ENCODE results near the gene SMYD3. TPM values are rescaled to one million over a fixed set of nuclear protein-coding genes. Genes with fewer than 3 reads are reported as not detected.

SMYD3 gene
- total RNA-seq, 2 donors from 2014 or later = 8.8 to 19.0 TPM

GRCh38 chr1:246187834-246188372, 319.2 kb downstream of the SMYD3 start:
- Histone ChIP-seq H3K9me3 (no peaks in the 10 kb centered on the region), H3K4me3 (no peak overlapping the region), H3K27ac (no peak overlapping the region), H3K4me1 (ENCODE audit: control insufficient read depth in 1 of 2, low read depth in 2 of 2) (no peaks in the 10 kb centered on the region), H3K36me3 (no peaks in the 10 kb centered on the region), H3K27me3 (replicated peaks; ENCODE audit: insufficient read depth) (no peaks in the 10 kb centered on the region)
- ATAC-seq (ENCODE audit: insufficient number of reproducible peaks, low FRiP score, low read depth) = no peak
- no peak for DNase-seq (ENCODE audit: low spot score)
- TF ChIP-seq, protein P1, sequence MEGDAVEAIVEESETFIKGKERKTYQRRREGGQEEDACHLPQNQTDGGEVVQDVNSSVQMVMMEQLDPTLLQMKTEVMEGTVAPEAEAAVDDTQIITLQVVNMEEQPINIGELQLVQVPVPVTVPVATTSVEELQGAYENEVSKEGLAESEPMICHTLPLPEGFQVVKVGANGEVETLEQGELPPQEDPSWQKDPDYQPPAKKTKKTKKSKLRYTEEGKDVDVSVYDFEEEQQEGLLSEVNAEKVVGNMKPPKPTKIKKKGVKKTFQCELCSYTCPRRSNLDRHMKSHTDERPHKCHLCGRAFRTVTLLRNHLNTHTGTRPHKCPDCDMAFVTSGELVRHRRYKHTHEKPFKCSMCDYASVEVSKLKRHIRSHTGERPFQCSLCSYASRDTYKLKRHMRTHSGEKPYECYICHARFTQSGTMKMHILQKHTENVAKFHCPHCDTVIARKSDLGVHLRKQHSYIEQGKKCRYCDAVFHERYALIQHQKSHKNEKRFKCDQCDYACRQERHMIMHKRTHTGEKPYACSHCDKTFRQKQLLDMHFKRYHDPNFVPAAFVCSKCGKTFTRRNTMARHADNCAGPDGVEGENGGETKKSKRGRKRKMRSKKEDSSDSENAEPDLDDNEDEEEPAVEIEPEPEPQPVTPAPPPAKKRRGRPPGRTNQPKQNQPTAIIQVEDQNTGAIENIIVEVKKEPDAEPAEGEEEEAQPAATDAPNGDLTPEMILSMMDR (IDR thresholded peaks at IDR 0.05) = no peak

DNA sequence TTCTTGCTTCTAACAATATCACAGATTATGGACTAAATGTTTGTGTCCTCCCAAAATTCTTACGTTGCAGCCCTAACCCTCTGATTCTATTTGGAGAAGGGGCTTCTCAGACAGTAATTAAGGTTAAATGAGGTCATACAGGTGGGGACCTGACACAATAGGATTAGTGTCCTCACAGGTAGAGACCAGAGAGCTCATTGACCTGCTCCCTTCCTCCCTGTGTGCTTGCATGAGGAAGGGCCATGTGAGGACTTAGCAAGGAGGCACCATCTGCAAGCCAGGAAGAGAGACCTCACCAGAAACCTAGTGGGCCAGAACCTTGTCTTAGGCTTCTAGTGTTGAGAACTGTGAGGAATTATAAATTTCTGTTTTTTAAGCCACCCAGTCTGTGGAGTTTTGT, 322.6 kb downstream of the SMYD3 start:
- H3K4me1 ChIP-seq (ENCODE audit: control insufficient read depth in 1 of 2, low read depth in 2 of 2) = no peaks in the 10 kb centered on the region
- H3K27ac ChIP-seq = no peak overlapping the region
- TF ChIP-seq, protein P1 (IDR thresholded peaks at IDR 0.05) = no peak
- H3K4me3 ChIP-seq = no peak overlapping the region
- H3K9me3 ChIP-seq = no peaks in the 10 kb centered on the region
- no peaks in the 10 kb centered on the region for H3K36me3 ChIP-seq
- no peaks in the 10 kb centered on the region for H3K27me3 ChIP-seq (replicated peaks; ENCODE audit: insufficient read depth)
- DNase-seq (ENCODE audit: low spot score) = no peak
- no peak for ATAC-seq (ENCODE audit: insufficient number of reproducible peaks, low FRiP score, low read depth)

- Histone ChIP-seq H3K4me1 (ENCODE audit: control insufficient read depth in 1 of 2, low read depth in 2 of 2) (no peaks in the 10 kb centered on the region), H3K27me3 (replicated peaks; ENCODE audit: insufficient read depth) (no peaks in the 10 kb centered on the region)
- no peak for ATAC-seq (ENCODE audit: insufficient number of reproducible peaks, low FRiP score, low read depth)
Observed at GRCh38 chr1:246182149-246182851, 324.8 kb downstream of the SMYD3 start.

DNA sequence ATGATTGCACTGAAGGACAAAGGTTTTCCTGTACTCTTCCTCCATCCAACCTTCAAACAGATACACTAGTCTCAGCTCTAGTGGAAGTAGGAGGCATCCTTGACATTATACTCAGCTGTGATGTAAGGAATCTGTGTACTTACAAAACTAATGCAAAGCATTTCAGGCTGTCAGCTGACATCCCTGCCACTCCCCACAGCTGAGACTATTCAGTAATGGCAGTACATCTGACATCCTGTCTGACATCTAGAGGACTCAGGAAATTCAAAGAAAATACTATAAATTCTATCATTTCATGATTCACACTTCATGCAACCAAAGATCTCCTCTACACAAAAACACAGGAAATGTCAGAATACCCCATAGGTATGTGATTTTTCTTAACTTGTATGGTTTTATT, 325.8 kb downstream of the SMYD3 start:
- ATAC-seq (ENCODE audit: insufficient number of reproducible peaks, low FRiP score, low read depth) = no peak

More at GRCh38 chr1:246182149-246182851, 324.8 kb downstream of the SMYD3 start:
- TF ChIP-seq, protein P1 (IDR thresholded peaks at IDR 0.05) = no peak
- Histone ChIP-seq H3K4me3 (no peak overlapping the region), H3K9me3 (no peaks in the 10 kb centered on the region), H3K36me3 (no peaks in the 10 kb centered on the region), H3K27ac (no peak overlapping the region)
- no peak for DNase-seq (ENCODE audit: low spot score)

GRCh38 chr1:246179401-246179800, 327.7 kb downstream of the SMYD3 start:
- H3K27ac ChIP-seq = no peak overlapping the region
- DNase-seq (ENCODE audit: low spot score) = no peak
- ATAC-seq (ENCODE audit: insufficient number of reproducible peaks, low FRiP score, low read depth) = no peak
- TF ChIP-seq, protein P1 (IDR thresholded peaks at IDR 0.05) = no peak
- no peaks in the 10 kb centered on the region for H3K4me1 ChIP-seq (ENCODE audit: control insufficient read depth in 1 of 2, low read depth in 2 of 2)
- H3K36me3 ChIP-seq = no peaks in the 10 kb centered on the region
- H3K4me3 ChIP-seq = no peak overlapping the region
- H3K27me3 ChIP-seq (replicated peaks; ENCODE audit: insufficient read depth) = no peaks in the 10 kb centered on the region
- no peaks in the 10 kb centered on the region for H3K9me3 ChIP-seq

More for the DNA sequence above, 325.8 kb downstream of the SMYD3 start:
- no peaks in the 10 kb centered on the region for H3K36me3 ChIP-seq
- no peak overlapping the region for H3K27ac ChIP-seq
- no peaks in the 10 kb centered on the region for H3K9me3 ChIP-seq
- H3K4me1 ChIP-seq (ENCODE audit: control insufficient read depth in 1 of 2, low read depth in 2 of 2) = no peaks in the 10 kb centered on the region
- H3K27me3 ChIP-seq (replicated peaks; ENCODE audit: insufficient read depth) = no peaks in the 10 kb centered on the region
- TF ChIP-seq, protein P1 (IDR thresholded peaks at IDR 0.05) = no peak
- no peak for DNase-seq (ENCODE audit: low spot score)
- H3K4me3 ChIP-seq = no peak overlapping the region
